ENCODE results near the gene FAF2.

Gene FAF2

GRCh38 chr5:176408590-176408989, 39.6 kb upstream of the FAF2 start:
- no peak overlapping the region for H3K27ac ChIP-seq
- peaks cover 11 to 64% (median 25%) of the 10 kb centered on the region in 11 experiments; a peak in 15 of 22 replicates for H4K20me1 ChIP-seq
- peaks cover 25 to 75% (median 54%) of the 10 kb centered on the region in 11 experiments for H3K36me3 ChIP-seq
- H3K4me3 ChIP-seq = no peak overlapping the region
- no peak for TF ChIP-seq Cebpa-rat (IDR thresholded peaks at IDR 0.05)
- no peak overlapping the region for H3K4me2 ChIP-seq
- H3K9ac ChIP-seq = no peak overlapping the region
- H3K9me3 ChIP-seq (replicated peaks in 1 of 11) = no peaks in the 10 kb centered on the region
- peaks cover 0 to 26% (median 10%) of the 10 kb centered on the region in 10 experiments; a peak in 12 of 20 replicates for H3K4me1 ChIP-seq
- no peaks in the 10 kb centered on the region for H3K27me3 ChIP-seq

DNA sequence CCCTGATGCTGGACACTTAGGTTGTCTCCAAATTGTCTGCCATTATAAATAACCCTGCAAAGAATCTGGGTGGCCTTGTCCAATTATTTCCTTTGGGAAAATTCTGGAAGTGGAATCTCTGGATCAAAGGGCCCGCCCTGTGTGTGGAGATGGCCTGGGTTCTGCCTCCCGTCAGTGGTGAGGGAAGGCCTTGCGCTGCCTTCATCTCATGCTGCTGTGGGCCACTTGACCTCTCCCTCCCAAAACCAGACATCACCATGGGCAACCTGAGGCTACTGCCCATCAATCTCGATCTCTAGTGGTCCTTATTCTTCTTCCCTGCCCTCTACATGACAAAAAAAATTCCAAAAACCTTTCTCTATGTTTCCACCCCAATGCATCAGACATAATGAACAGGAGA, 38.4 kb upstream of the FAF2 start:
- H3K4me2 ChIP-seq = no peak overlapping the region
- no peak overlapping the region for H3K9ac ChIP-seq
- H3K4me1 ChIP-seq = peaks cover 0 to 38% (median 17%) of the 10 kb centered on the region in 10 experiments; a peak in 14 of 20 replicates
- H4K20me1 ChIP-seq = peaks cover 11 to 66% (median 30%) of the 10 kb centered on the region in 11 experiments; a peak in 15 of 22 replicates
- H3K4me3 ChIP-seq = no peak overlapping the region
- H3K36me3 ChIP-seq = peaks cover 24 to 64% (median 47%) of the 10 kb centered on the region in 11 experiments
- no peaks in the 10 kb centered on the region for H3K9me3 ChIP-seq (replicated peaks in 1 of 11)
- H3K27me3 ChIP-seq = no peaks in the 10 kb centered on the region
- no peak overlapping the region for H3K27ac ChIP-seq
- TF ChIP-seq Cebpa-rat (IDR thresholded peaks at IDR 0.05) = no peak

- no peak overlapping the region for H3K27ac ChIP-seq
- no peak overlapping the region for H3K4me3 ChIP-seq
- H3K27me3 ChIP-seq = no peaks in the 10 kb centered on the region
- H3K4me2 ChIP-seq = peak overlapping the region in 4 of 11 experiments; percentile 18 to 61 (median 48); a peak in 5 of 22 replicates
- H3K9me3 ChIP-seq (replicated peaks in 1 of 11) = no peaks in the 10 kb centered on the region
- peaks cover 11 to 68% (median 30%) of the 10 kb centered on the region in 11 experiments; a peak in 15 of 22 replicates for H4K20me1 ChIP-seq
- TF ChIP-seq Cebpa-rat (IDR thresholded peaks at IDR 0.05) = no peak
- H3K36me3 ChIP-seq = peaks cover 23 to 55% (median 41%) of the 10 kb centered on the region in 11 experiments
- peaks cover 8 to 47% (median 24%) of the 10 kb centered on the region in 10 experiments for H3K4me1 ChIP-seq
- no peak overlapping the region for H3K9ac ChIP-seq
These were observed 37.6 kb upstream of the FAF2 start for GRCh38 chr5:176410486-176411180.

- TF ChIP-seq Cebpa-rat (IDR thresholded peaks at IDR 0.05) = no peak
- Histone ChIP-seq H3K9ac (peak overlapping the region in 2 of 11 experiments; percentile 23 to 31; a peak in 1 of 22 replicates), H3K27ac (no peak overlapping the region), H3K27me3 (no peaks in the 10 kb centered on the region), H3K36me3 (peaks cover 11 to 35% (median 22%) of the 10 kb centered on the region in 11 experiments; a peak in 21 of 22 replicates), H3K4me3 (no peak overlapping the region), H3K9me3 (replicated peaks in 1 of 11) (no peaks in the 10 kb centered on the region), H3K4me2 (0 out of 22 replicates have a peak overlapping the region, but pooled peaks of 1 of the 11 experiments have one; percentile 7), H3K4me1 (peaks cover 18 to 48% (median 36%) of the 10 kb centered on the region in 10 experiments), H4K20me1 (peaks cover 11 to 52% (median 30%) of the 10 kb centered on the region in 11 experiments; a peak in 15 of 22 replicates)
These were observed 35.5 kb upstream of the FAF2 start for GRCh38 chr5:176412517-176413254.

- H3K36me3 ChIP-seq = peaks cover 8 to 29% (median 17%) of the 10 kb centered on the region in 11 experiments; a peak in 21 of 22 replicates
- H3K4me1 ChIP-seq = peaks cover 18 to 48% (median 36%) of the 10 kb centered on the region in 10 experiments
- no peak for TF ChIP-seq Cebpa-rat (IDR thresholded peaks at IDR 0.05)
- 0 out of 22 replicates have a peak overlapping the region, but pooled peaks of 1 of the 11 experiments have one; percentile 2 for H3K4me2 ChIP-seq
- peaks cover 11 to 49% (median 30%) of the 10 kb centered on the region in 11 experiments; a peak in 15 of 22 replicates for H4K20me1 ChIP-seq
- H3K4me3 ChIP-seq = no peak overlapping the region
- H3K9me3 ChIP-seq (replicated peaks in 1 of 11) = no peaks in the 10 kb centered on the region
- peak overlapping the region in 3 of 11 experiments; percentile 23 to 49 (median 31); a peak in 3 of 22 replicates for H3K9ac ChIP-seq
- no peaks in the 10 kb centered on the region for H3K27me3 ChIP-seq
- H3K27ac ChIP-seq = no peak overlapping the region
These were observed 35.0 kb upstream of the FAF2 start for GRCh38 chr5:176413255-176413565.

DNA sequence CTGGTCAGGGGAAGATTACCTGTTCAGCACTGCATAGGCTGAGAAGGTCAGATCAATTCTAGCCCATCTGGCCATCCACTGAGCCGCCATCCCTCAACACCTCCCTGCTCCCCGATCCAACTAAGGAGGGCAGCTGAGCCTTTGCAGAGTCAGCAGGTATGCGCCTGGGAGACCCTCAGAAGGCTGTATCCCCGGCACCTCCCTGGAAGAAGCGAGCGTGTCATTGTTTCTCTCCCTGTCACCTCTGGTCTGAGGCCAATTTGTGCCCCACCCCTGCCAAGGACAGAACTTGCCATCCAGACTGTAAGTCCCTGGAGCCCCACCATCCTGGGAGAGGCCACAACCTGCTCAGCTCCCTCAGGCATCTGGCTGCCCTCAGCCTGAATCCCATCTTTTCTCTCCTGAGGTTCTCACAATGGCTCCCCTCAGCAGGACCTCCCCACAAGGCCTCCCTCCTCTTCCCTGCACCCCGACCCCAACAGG, 34.4 kb upstream of the FAF2 start:
- Histone ChIP-seq H3K4me2 (peak overlapping the region in 4 of 11 experiments; percentile 2 to 99 (median 56); a peak in 3 of 22 replicates), H3K9me3 (replicated peaks in 1 of 11) (no peaks in the 10 kb centered on the region), H3K27ac (no peak overlapping the region), H4K20me1 (peaks cover 11 to 49% (median 30%) of the 10 kb centered on the region in 11 experiments; a peak in 15 of 22 replicates), H3K4me3 (no peak overlapping the region), H3K36me3 (peaks cover 8 to 25% (median 12%) of the 10 kb centered on the region in 11 experiments; a peak in 20 of 22 replicates), H3K27me3 (no peaks in the 10 kb centered on the region), H3K4me1 (peaks cover 18 to 48% (median 36%) of the 10 kb centered on the region in 10 experiments), H3K9ac (peak overlapping the region in 4 of 11 experiments; percentile 23 to 90 (median 40); a peak in 3 of 22 replicates)
- TF ChIP-seq Cebpa-rat (IDR thresholded peaks at IDR 0.05) = no peak

GRCh38 chr5:176414704-176415103, 33.5 kb upstream of the FAF2 start:
- Histone ChIP-seq H3K9ac (peak overlapping the region in 3 of 11 experiments; percentile 31 to 94 (median 90); a peak in 5 of 22 replicates), H3K4me1 (peaks cover 18 to 48% (median 36%) of the 10 kb centered on the region in 10 experiments), H3K27me3 (no peaks in the 10 kb centered on the region), H3K9me3 (replicated peaks in 1 of 11) (peaks cover 0 to 3% (median 1%) of the 10 kb centered on the region in 11 experiments; a peak in 6 of 22 replicates), H4K20me1 (peaks cover 11 to 49% (median 30%) of the 10 kb centered on the region in 11 experiments; a peak in 15 of 22 replicates), H3K4me2 (peak overlapping the region; percentile 92 to 99 (median 95); a peak in 20 of 22 replicates), H3K27ac (no peak overlapping the region), H3K4me3 (no peak overlapping the region), H3K36me3 (peaks cover 4 to 15% (median 5%) of the 10 kb centered on the region in 11 experiments; a peak in 20 of 22 replicates)
- no peak for TF ChIP-seq Cebpa-rat (IDR thresholded peaks at IDR 0.05)

DNA sequence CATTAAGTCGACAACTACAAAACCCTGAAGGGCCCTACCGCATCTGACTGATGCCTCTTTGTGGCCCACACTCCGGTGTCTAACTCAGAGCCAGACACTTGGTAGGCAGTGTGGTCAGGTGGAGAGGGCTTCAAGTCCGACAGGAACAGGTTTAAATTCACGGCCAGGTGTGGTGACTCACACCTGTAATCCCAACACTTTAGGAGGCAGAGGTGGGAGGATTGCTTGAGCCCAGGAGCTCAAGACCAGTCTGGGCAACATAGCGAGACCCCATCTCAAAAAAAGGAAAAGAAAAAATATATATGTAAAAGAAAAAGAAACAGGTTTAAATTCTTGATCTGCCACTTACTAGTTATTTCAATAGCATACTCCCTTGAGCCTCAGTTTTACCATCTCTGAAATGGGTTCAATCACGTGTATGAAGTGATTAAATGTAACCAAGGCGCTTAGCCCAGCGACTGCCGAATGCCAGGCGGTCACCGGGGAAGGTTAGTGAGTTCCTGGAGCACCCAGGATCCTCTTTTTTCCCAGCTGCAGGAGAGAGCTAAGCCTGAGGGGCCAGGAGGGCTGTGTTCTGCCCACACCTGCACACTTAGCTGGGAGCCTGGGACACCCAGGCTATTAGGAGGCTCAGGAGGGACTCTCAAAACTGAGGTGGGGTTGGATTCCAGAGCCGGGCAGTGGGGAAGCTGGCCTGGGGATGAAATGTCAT, 32.8 kb upstream of the FAF2 start:
- Histone ChIP-seq H3K9ac (peak overlapping the region; percentile 73 to 94 (median 85)), H3K4me3 (peak overlapping the region; percentile 73 to 95 (median 86)), H3K4me2 (peak overlapping the region; percentile 92 to 99 (median 95)), H3K36me3 (peaks cover 0 to 9% (median 0%) of the 10 kb centered on the region in 11 experiments; a peak in 6 of 22 replicates), H3K9me3 (replicated peaks in 1 of 11) (peaks cover 0 to 10% (median 8%) of the 10 kb centered on the region in 11 experiments; a peak in 19 of 22 replicates), H4K20me1 (peaks cover 11 to 43% (median 30%) of the 10 kb centered on the region in 11 experiments; a peak in 15 of 22 replicates), H3K27ac (peak overlapping the region; percentile 70 to 87 (median 80)), H3K27me3 (no peaks in the 10 kb centered on the region), H3K4me1 (peaks cover 18 to 48% (median 36%) of the 10 kb centered on the region in 10 experiments)
- no peak for TF ChIP-seq Cebpa-rat (IDR thresholded peaks at IDR 0.05)
